CD4-positive, alpha-beta T cell (primary cell): ENCODE measurements around the gene SIGLEC15. TPM values are rescaled to one million over a fixed set of nuclear protein-coding genes. Genes with fewer than 3 reads are reported as not detected.

Experiments used
- ATAC-seq: fragments of 200-7000 bp; cut with Tn5 transposase; one replicate; pipeline ENCODE4 v1.10.0; 2022; ENCODE audit warnings: mild to moderate bottlenecking; ENCODE audit not compliant: poor library complexity
- CTCF ChIA-PET: fragments of 350-600 bp; sonication (Branson Sonifier 250); formaldehyde crosslinking; loops from one replicate; lab custom pipeline; 2021; ENCODE audit warnings: antibody characterized with exemption, inconsistent platforms; lab: Charles Lee
- POLR2A ChIA-PET: fragments of 350-600 bp; sonication (Branson Sonifier 250); formaldehyde crosslinking; loops from one replicate; lab custom pipeline; 2021; ENCODE audit warnings: antibody characterized with exemption, inconsistent platforms; lab: Charles Lee
- DNase-seq, 14 experiments: peaks; one replicate each; pipeline ENCODE4 v3.0.0-alpha.2; 2013 to 2020; ENCODE audit warnings: mixed read lengths in 2 of 14
- H3K27ac ChIP-seq, 2 donors: one replicate each; pipeline versions ENCODE4 v1.5.1 to v1.7.0; 2013; ENCODE audit warnings: low read length in 2 of 2, low read depth in 1 of 2, mild to moderate bottlenecking in 1 of 2
- H3K27me3 ChIP-seq, 2 experiments: 1 replicate in 1 of 2; 2 replicates in 1 of 2; pipeline versions ENCODE4 v1.6.1 to v1.7.0; 2013; ENCODE audit warnings: low read length in 2 of 2, control low read depth in 1 of 2, mild to moderate bottlenecking in 1 of 2, moderate library complexity in 1 of 2; ENCODE audit not compliant: insufficient read depth in 2 of 2, control insufficient read depth in 1 of 2
- H3K36me3 ChIP-seq: one replicate; pipeline ENCODE4 v1.6.1; 2013; ENCODE audit warnings: low read length, control low read depth; ENCODE audit not compliant: insufficient read depth
- H3K4me1 ChIP-seq: one replicate; pipeline ENCODE4 v1.6.1; 2013; ENCODE audit warnings: low read length, control low read depth; ENCODE audit not compliant: insufficient read depth
- H3K4me3 ChIP-seq: one replicate; pipeline ENCODE4 v1.5.1; 2013; ENCODE audit warnings: mild to moderate bottlenecking, low read length, moderate library complexity
- H3K9me3 ChIP-seq, 2 experiments: 1 replicate in 1 of 2; 2 replicates in 1 of 2; pipeline versions ENCODE4 v1.6.1 to v1.7.0; 2013; ENCODE audit warnings: low read length in 2 of 2, mild to moderate bottlenecking in 2 of 2, control low read depth in 1 of 2, moderate library complexity in 1 of 2; ENCODE audit not compliant: control insufficient read depth in 1 of 2, insufficient read depth in 1 of 2
- H3K27ac Mint-ChIP-seq: one replicate; pipeline ENCODE4 v1.8.0; 2020; ENCODE audit warnings: mixed read lengths
- H3K27me3 Mint-ChIP-seq: one replicate; pipeline ENCODE4 v1.8.0; 2021; ENCODE audit warnings: mixed read lengths
- H3K36me3 Mint-ChIP-seq: one replicate; pipeline ENCODE4 v1.8.0; 2021; ENCODE audit warnings: low read depth, mixed read lengths
- H3K4me1 Mint-ChIP-seq: one replicate; pipeline ENCODE4 v1.8.0; 2021; ENCODE audit warnings: low read depth, mixed read lengths
- H3K4me3 Mint-ChIP-seq: one replicate; pipeline ENCODE4 v1.8.0; 2020; ENCODE audit warnings: mild to moderate bottlenecking, mixed read lengths
- H3K9me3 Mint-ChIP-seq: one replicate; pipeline ENCODE4 v1.8.0; 2020; ENCODE audit warnings: mixed read lengths
- CTCF ChIP-seq: fragments of 200-600 bp; IDR thresholded peaks from one replicate; pipeline ENCODE4 v1.8.0; 2022; ENCODE audit warnings: antibody characterized with exemption, mild to moderate bottlenecking
- intact Hi-C, 2 experiments: fragments of 100-400 bp; cut with DNase I in 1 of 2; cut with micrococcal nuclease in 1 of 2; formaldehyde crosslinking; loops; one replicate each; pipeline versions ENCODE4 v1.15.1 to v1.9.0; 2023 to 2025; cut with DNase I, micrococcal nuclease
- total RNA-seq, 174 experiments: library from RNA in 2 of 174; stranded (reverse) in 2 of 174; gene quantifications; one replicate each; pipeline ENCODE4 v1.2.3 and lab custom pipeline; 2021 to 2026

Gene SIGLEC15
- total RNA-seq, 2 experiments from 2014 or later: not detected

- Mint-ChIP-seq H3K9me3 (no peaks in the 10 kb centered on the region), H3K4me1 (peaks cover 13% of the 10 kb centered on the region), H3K27me3 (peaks cover 67% of the 10 kb centered on the region), H3K4me3 (peak overlapping the region; percentile 75), H3K36me3 (no peaks in the 10 kb centered on the region), H3K27ac (no peak overlapping the region)
- intact Hi-C loops: loop anchor here (2.0 to 5.0 kb wide), 2 partner anchors 145 to 173 kb away; no protein-coding TSS in a partner anchor
- ATAC-seq: peak; percentile 52
- DNase-seq: peak in 8 of 14 experiments; percentile 19 to 75 (median 38)
- no peak overlapping the region for H3K27ac ChIP-seq
- H3K36me3 ChIP-seq: no peaks in the 10 kb centered on the region
- H3K27me3 ChIP-seq: peaks cover 29 to 32% of the 10 kb centered on the region in 2 experiments
- TF ChIP-seq CTCF: no peak
- H3K9me3 ChIP-seq: no peaks in the 10 kb centered on the region
- ChIA-PET CTCF (no interaction called here), POLR2A (interaction anchor here (0.5 kb wide), 1 partner anchor 172 kb away, joined by 3 read pairs; no protein-coding TSS in a partner anchor)
- peak overlapping the region; percentile 14 for H3K4me3 ChIP-seq
- peaks cover 24% of the 10 kb centered on the region for H3K4me1 ChIP-seq
Measured at GRCh38 chr18:45837283-45838070, 12.0 kb downstream of the SIGLEC15 start.

GRCh38 chr18:45838302-45839070, 13.0 kb downstream of the SIGLEC15 start:
- no peak overlapping the region for H3K27ac Mint-ChIP-seq
- H3K9me3 Mint-ChIP-seq: no peaks in the 10 kb centered on the region
- no peak for TF ChIP-seq CTCF
- intact Hi-C loops: loop anchor here (2.0 to 5.0 kb wide), 2 partner anchors 146 to 174 kb away; no protein-coding TSS in a partner anchor
- H3K4me1 Mint-ChIP-seq: peaks cover 13% of the 10 kb centered on the region
- H3K4me3 Mint-ChIP-seq: peak overlapping the region; percentile 75
- Histone ChIP-seq H3K36me3 (no peaks in the 10 kb centered on the region), H3K4me3 (no peak overlapping the region), H3K27me3 (peaks cover 29 to 32% of the 10 kb centered on the region in 2 experiments), H3K27ac (no peak overlapping the region), H3K9me3 (no peaks in the 10 kb centered on the region), H3K4me1 (peaks cover 24% of the 10 kb centered on the region)
- H3K36me3 Mint-ChIP-seq: no peaks in the 10 kb centered on the region
- DNase-seq (no peak), ATAC-seq (no peak)
- CTCF ChIA-PET: no interaction called here
- POLR2A ChIA-PET: no interaction called here
- H3K27me3 Mint-ChIP-seq: peaks cover 65% of the 10 kb centered on the region
